Measurements from ENCODE around the gene FAM174C.

The FAM174C gene

GRCh38 chr19:1275976-1276627, 772 bp downstream of the FAM174C start (continued):
- TF ChIP-seq ZNF629 (tag by site-specific recombination; IDR thresholded peaks at IDR 0.05) (peak; percentile 28; the same call in 1 of the 2 replicates), ZNF248 (tag by site-specific recombination; IDR thresholded peaks at IDR 0.05) (no peak), OVOL3 (tag by site-specific recombination; IDR thresholded peaks at IDR 0.05) (no peak), MYNN (tag by site-specific recombination; IDR thresholded peaks at IDR 0.05; ENCODE audit: borderline replicate concordance) (no peak), ZNF645 (tag by site-specific recombination; IDR thresholded peaks at IDR 0.05) (no peak), ZNF521 (tag by site-specific recombination; IDR thresholded peaks at IDR 0.05) (no peak), ZBTB17 (tag by site-specific recombination; IDR thresholded peaks at IDR 0.05) (no peak), ZBTB26 (tag by site-specific recombination; optimal IDR thresholded peaks at IDR 0.05) (peak; percentile 54), YY2 (tag by site-specific recombination; IDR thresholded peaks at IDR 0.05) (no peak), ZSCAN16 (tag by site-specific recombination; IDR thresholded peaks at IDR 0.05) (no peak), REST (tag by site-specific recombination; IDR thresholded peaks at IDR 0.05) (no peak), ZNF169 (tag by site-specific recombination; IDR thresholded peaks at IDR 0.05) (no peak), ZNF354C (tag by site-specific recombination; IDR thresholded peaks at IDR 0.05; ENCODE audit: borderline replicate concordance, low read depth) (no peak), ZNF146 (tag by site-specific recombination; IDR thresholded peaks at IDR 0.05) (no peak), KLF7 (tag by site-specific recombination; IDR thresholded peaks at IDR 0.05; ENCODE audit: borderline replicate concordance) (no peak), MEIS1 (CRISPR knock-in tag; IDR thresholded peaks at IDR 0.05; ENCODE audit: borderline replicate concordance) (no peak), OSR2 (tag by site-specific recombination; IDR thresholded peaks at IDR 0.05) (no peak), ZNF664 (tag by site-specific recombination; IDR thresholded peaks at IDR 0.05) (no peak), KLF10 (tag by site-specific recombination; IDR thresholded peaks at IDR 0.05) (no peak), KLF16 (tag by site-specific recombination; IDR thresholded peaks at IDR 0.05) (peak; percentile 92; the same call in 1 of the 2 replicates)
- TF ChIP-seq, protein P1, sequence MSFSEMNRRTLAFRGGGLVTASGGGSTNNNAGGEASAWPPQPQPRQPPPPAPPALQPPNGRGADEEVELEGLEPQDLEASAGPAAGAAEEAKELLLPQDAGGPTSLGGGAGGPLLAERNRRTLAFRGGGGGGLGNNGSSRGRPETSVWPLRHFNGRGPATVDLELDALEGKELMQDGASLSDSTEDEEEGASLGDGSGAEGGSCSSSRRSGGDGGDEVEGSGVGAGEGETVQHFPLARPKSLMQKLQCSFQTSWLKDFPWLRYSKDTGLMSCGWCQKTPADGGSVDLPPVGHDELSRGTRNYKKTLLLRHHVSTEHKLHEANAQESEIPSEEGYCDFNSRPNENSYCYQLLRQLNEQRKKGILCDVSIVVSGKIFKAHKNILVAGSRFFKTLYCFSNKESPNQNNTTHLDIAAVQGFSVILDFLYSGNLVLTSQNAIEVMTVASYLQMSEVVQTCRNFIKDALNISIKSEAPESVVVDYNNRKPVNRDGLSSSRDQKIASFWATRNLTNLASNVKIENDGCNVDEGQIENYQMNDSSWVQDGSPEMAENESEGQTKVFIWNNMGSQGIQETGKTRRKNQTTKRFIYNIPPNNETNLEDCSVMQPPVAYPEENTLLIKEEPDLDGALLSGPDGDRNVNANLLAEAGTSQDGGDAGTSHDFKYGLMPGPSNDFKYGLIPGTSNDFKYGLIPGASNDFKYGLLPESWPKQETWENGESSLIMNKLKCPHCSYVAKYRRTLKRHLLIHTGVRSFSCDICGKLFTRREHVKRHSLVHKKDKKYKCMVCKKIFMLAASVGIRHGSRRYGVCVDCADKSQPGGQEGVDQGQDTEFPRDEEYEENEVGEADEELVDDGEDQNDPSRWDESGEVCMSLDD (tag by site-specific recombination; IDR thresholded peaks at IDR 0.05), result peak; percentile 69; the same call in 1 of the 2 replicates
- TF ChIP-seq, protein P2, sequence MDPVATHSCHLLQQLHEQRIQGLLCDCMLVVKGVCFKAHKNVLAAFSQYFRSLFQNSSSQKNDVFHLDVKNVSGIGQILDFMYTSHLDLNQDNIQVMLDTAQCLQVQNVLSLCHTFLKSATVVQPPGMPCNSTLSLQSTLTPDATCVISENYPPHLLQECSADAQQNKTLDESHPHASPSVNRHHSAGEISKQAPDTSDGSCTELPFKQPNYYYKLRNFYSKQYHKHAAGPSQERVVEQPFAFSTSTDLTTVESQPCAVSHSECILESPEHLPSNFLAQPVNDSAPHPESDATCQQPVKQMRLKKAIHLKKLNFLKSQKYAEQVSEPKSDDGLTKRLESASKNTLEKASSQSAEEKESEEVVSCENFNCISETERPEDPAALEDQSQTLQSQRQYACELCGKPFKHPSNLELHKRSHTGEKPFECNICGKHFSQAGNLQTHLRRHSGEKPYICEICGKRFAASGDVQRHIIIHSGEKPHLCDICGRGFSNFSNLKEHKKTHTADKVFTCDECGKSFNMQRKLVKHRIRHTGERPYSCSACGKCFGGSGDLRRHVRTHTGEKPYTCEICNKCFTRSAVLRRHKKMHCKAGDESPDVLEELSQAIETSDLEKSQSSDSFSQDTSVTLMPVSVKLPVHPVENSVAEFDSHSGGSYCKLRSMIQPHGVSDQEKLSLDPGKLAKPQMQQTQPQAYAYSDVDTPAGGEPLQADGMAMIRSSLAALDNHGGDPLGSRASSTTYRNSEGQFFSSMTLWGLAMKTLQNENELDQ (tag by site-specific recombination; IDR thresholded peaks at IDR 0.05; ENCODE audit: low read depth), result no peak
- TF ChIP-seq, protein P3, sequence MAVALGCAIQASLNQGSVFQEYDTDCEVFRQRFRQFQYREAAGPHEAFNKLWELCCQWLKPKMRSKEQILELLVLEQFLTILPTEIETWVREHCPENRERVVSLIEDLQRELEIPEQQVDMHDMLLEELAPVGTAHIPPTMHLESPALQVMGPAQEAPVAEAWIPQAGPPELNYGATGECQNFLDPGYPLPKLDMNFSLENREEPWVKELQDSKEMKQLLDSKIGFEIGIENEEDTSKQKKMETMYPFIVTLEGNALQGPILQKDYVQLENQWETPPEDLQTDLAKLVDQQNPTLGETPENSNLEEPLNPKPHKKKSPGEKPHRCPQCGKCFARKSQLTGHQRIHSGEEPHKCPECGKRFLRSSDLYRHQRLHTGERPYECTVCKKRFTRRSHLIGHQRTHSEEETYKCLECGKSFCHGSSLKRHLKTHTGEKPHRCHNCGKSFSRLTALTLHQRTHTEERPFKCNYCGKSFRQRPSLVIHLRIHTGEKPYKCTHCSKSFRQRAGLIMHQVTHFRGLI (tag by site-specific recombination; IDR thresholded peaks at IDR 0.05), result 0 out of 2 replicates have a peak, but pooled peaks have one; percentile 42
- TF ChIP-seq, protein P4, sequence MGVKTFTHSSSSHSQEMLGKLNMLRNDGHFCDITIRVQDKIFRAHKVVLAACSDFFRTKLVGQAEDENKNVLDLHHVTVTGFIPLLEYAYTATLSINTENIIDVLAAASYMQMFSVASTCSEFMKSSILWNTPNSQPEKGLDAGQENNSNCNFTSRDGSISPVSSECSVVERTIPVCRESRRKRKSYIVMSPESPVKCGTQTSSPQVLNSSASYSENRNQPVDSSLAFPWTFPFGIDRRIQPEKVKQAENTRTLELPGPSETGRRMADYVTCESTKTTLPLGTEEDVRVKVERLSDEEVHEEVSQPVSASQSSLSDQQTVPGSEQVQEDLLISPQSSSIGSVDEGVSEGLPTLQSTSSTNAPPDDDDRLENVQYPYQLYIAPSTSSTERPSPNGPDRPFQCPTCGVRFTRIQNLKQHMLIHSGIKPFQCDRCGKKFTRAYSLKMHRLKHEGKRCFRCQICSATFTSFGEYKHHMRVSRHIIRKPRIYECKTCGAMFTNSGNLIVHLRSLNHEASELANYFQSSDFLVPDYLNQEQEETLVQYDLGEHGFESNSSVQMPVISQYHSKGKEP (tag by site-specific recombination; IDR thresholded peaks at IDR 0.05), result no peak
